Kidney (tissue), 14 donors: ENCODE measurements around the gene SETX. TPM values are rescaled to one million over a fixed set of nuclear protein-coding genes. Genes with fewer than 3 reads are reported as not detected.

Experiments
- DNase-seq, 5 donors: peaks; one replicate each; pipeline ENCODE4 v3.0.0-alpha.2; 2013 to 2020
- FAIRE-seq: peaks from 2 replicates; lab custom pipeline; 2012; peaks lifted over from hg19 to GRCh38; lab: Jason Lieb, UNC
- H3K27ac ChIP-seq, 2 donors: one replicate each; pipeline ENCODE4 v1.7.0; 2013; ENCODE audit warnings: low read depth in 2 of 2, low read length in 2 of 2, inconsistent platforms in 1 of 2
- H3K27me3 ChIP-seq: one replicate; pipeline ENCODE4 v1.7.1; 2013; ENCODE audit warnings: low read length, inconsistent platforms; ENCODE audit not compliant: control insufficient read depth, insufficient read depth
- H3K36me3 ChIP-seq, 3 donors: one replicate each; pipeline versions ENCODE4 v1.7.0 to v1.7.1; 2013; ENCODE audit warnings: low read length in 3 of 3, control low read depth in 1 of 3, inconsistent platforms in 1 of 3; ENCODE audit not compliant: insufficient read depth in 3 of 3, control insufficient read depth in 2 of 3
- H3K4me1 ChIP-seq, 3 donors: one replicate each; pipeline versions ENCODE4 v1.7.0 to v1.7.1; 2013; ENCODE audit warnings: low read length in 3 of 3, inconsistent platforms in 1 of 3, low read depth in 1 of 3; ENCODE audit not compliant: control insufficient read depth in 2 of 3, insufficient read depth in 2 of 3
- H3K4me3 ChIP-seq, 3 donors: one replicate each; pipeline versions ENCODE4 v1.7.0 to v1.8.1; 2013; ENCODE audit warnings: low read length in 3 of 3, control low read depth in 1 of 3, inconsistent platforms in 1 of 3
- H3K9ac ChIP-seq, 3 donors: one replicate each; pipeline versions ENCODE4 v1.7.0 to v1.7.1; 2013; ENCODE audit warnings: low read length in 3 of 3, control low read depth in 1 of 3, inconsistent platforms in 1 of 3
- H3K9me3 ChIP-seq, 3 donors: one replicate each; pipeline versions ENCODE4 v1.7.0 to v1.7.1; 2013; ENCODE audit warnings: low read length in 3 of 3, control low read depth in 1 of 3, inconsistent platforms in 1 of 3; ENCODE audit not compliant: control insufficient read depth in 2 of 3, insufficient read depth in 1 of 3
- CTCF ChIP-seq: IDR thresholded peaks from 3 replicates; pipeline ENCODE4 v1.5.1; 2012; ENCODE audit warnings: mild to moderate bottlenecking, moderate library complexity, borderline replicate concordance; ENCODE audit not compliant: insufficient read depth; ENCODE audit errors: extremely low read depth
- intact Hi-C: fragments of 100-400 bp; cut with DNase I; formaldehyde crosslinking; loops from one replicate; pipeline ENCODE4 v1.11.1; 2022
- polyA plus RNA-seq: library from polyadenylated mRNA; stranded (reverse); fragments of 350-450 nt; fragmentation: Illumina TruSeq; extraction: RNeasy Lipid Tissue Mini Kit (QIAGEN cat#74804); gene quantifications from one replicate; pipeline ENCODE4 v1.2.3, GENCODE V29; 2014; ENCODE audit warnings: low read depth, low replicate concordance; ENCODE audit not compliant: insufficient read depth
- total RNA-seq: library from RNA; stranded (reverse); fragmentation: NEBNext Ultra II Directional; extraction: Animal tissue kit (Norgen Biotek cat#: 25700); gene quantifications from one replicate; pipeline ENCODE4 v1.2.1, GENCODE V29; 2021
- donor health status: control.
- donor health status: control.
- donor health status: control.
- donor health status: control.
- donor health status: control.
- donor health status: DM: yes; HTN: yes; CAD: no.
- donor health status: Normal renal cell carcinoma (clear cell type).

The SETX gene
- total and polyA plus RNA-seq, 2 donors from 2014 or later: 16.1 to 56.8 TPM

GRCh38 chr9:132364068-132364467 is 9.3 kb upstream of the SETX start:
- no peak overlapping the region for H3K27ac ChIP-seq
- no peak overlapping the region for H3K9ac ChIP-seq
- no peaks in the 10 kb centered on the region for H3K4me1 ChIP-seq
- H3K4me3 ChIP-seq: no peak overlapping the region
- DNase-seq (no peak), FAIRE-seq (no peak)
- TF ChIP-seq CTCF: no peak
- H3K9me3 ChIP-seq: no peaks in the 10 kb centered on the region
- H3K27me3 ChIP-seq: no peaks in the 10 kb centered on the region
- intact Hi-C loops: no loop called here
- H3K36me3 ChIP-seq: no peaks in the 10 kb centered on the region

GRCh38 chr9:132357764-132358163 is 3.0 kb upstream of the SETX start:
- DNase-seq: no peak
- H3K27ac ChIP-seq: no peak overlapping the region
- no peak overlapping the region for H3K9ac ChIP-seq
- intact Hi-C loops: no loop called here
- H3K4me3 ChIP-seq: no peak overlapping the region
- peaks cover 0 to 4% (median 0%) of the 10 kb centered on the region in 3 donors for H3K36me3 ChIP-seq
- TF ChIP-seq CTCF: no peak
- H3K27me3 ChIP-seq: no peaks in the 10 kb centered on the region
- FAIRE-seq: no peak
- H3K4me1 ChIP-seq: peaks cover 0 to 10% (median 9%) of the 10 kb centered on the region in 3 donors
- H3K9me3 ChIP-seq: no peaks in the 10 kb centered on the region

- no peak for TF ChIP-seq CTCF
Measured at GRCh38 chr9:132356324-132356924, 1.6 kb upstream of the SETX start.

More at GRCh38 chr9:132356324-132356924, 1.6 kb upstream of the SETX start:
- H3K27ac ChIP-seq: no peak overlapping the region
- intact Hi-C loops: no loop called here
- H3K9ac ChIP-seq: no peak overlapping the region
- no peak overlapping the region for H3K4me3 ChIP-seq
- FAIRE-seq: no peak
- peak in 1 of 5 donors; percentile 53 for DNase-seq
- peaks cover 0 to 14% (median 10%) of the 10 kb centered on the region in 3 donors for H3K4me1 ChIP-seq
- H3K27me3 ChIP-seq: no peaks in the 10 kb centered on the region
- peaks cover 2 to 9% (median 8%) of the 10 kb centered on the region in 3 donors for H3K36me3 ChIP-seq
- no peaks in the 10 kb centered on the region for H3K9me3 ChIP-seq
